CD4-positive, alpha-beta T cell treated with Interleukin-17A for 1 hour (primary cell): ENCODE results near the gene CGN.
A peak's percentile ranks its signal among the peaks of the same experiment; 100 is the strongest.

Experiments
- DNase-seq: peaks from one replicate; pipeline ENCODE4 v3.0.0-alpha.2; 2020

The CGN gene

DNA sequence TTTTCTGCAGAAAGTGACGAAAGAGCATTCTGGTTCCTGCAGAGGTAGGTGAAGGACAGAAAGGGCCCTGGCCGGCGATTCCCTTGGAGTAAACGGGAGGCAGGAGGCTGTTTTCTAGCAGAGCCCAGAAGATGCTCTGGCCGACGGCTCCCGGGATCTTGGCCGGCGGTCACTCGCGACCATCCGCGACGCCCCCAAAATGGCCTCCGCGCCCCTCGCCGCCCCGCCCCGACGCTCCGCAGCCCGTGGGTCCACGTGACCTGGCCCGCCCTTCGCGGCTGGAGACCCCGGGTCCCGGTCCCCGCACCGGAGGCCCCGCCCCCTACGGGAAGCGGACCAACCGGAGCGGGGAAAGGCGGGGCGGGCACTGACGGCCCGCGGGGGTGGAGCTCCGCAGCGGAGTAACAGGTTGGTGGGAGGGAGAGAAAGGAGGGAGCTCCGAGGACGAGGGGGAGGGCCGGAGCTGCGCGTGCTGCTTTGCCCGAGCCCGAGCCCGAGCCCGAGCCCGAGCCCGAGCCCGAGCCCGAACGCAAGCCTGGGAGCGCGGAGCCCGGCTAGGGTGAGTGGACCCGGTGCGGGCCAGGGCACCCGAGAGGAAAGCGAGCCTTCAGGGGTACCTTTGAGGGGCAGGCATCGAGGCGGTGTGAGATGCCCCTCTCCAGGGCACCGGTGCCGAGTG, at the start of gene CGN:
Gene CGN, plus strand, starts transcription at position 431 of the 679 bp plus-strand sequence. CDS start 7,133 bp downstream, outside the sequence.
- DNase-seq, result peak; percentile 93

DNA sequence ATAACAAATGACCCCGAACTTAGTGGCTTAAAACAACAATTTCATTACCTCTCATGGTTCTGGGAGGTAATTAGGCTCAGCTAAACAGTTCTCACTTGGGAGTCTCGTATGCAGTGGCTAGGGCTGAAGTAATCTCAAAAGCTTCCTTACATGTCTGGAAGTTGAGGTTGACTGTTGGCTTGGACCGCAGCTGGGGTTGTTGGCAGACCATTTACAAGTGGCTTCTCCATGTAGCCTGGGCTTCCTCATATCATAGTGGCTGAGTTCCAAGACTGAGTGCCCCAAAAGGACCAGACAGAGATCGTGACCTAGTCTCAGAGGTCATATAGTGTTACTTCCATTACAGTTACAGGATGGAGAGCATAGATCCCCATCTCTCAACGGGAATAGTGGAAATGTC, 49.5 kb upstream of the CGN start:
- no peak for DNase-seq

DNA sequence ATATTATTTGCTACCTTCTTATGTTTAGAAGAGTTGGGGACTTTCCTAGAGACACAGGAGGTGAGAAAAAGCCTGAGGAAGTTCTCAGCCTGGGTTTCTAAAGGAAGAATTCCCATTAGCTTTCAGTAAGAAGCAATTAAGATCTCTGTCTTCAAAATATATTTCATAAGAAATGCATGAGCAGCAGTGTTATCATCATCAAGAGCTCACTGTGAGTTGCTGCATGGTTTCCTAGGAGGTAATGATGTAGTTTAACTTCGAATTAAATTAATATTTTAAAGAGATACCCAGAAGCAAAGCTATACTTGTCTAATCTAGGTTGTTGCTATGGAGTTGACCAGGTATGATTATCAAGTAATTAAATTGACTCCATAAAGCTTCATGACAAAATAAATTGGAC, 46.2 kb upstream of the CGN start:
- DNase-seq, result no peak

- peak; percentile 58 for DNase-seq
These were observed 38.1 kb upstream of the CGN start for GRCh38 chr1:151472856-151473731.

DNA sequence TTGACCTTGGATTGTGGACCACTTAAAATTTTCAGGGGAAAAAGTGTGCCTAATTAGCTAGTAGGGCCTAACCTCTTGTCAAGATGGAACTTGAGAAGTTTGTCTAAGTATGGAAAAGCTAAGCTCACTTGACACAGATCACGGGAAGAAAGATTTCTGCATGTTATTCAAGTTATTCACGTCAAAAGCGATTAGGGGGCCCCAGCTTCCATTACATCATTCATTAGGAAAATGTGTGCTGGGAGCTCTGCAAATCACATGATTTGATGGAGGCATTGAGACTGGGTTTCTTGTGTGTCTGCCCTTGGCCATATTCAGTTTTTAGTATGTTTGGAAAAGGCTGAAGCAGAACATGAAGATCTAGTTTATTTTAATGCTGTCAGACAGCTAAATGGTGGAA, 36.4 kb upstream of the CGN start:
- DNase-seq, result no peak

DNA sequence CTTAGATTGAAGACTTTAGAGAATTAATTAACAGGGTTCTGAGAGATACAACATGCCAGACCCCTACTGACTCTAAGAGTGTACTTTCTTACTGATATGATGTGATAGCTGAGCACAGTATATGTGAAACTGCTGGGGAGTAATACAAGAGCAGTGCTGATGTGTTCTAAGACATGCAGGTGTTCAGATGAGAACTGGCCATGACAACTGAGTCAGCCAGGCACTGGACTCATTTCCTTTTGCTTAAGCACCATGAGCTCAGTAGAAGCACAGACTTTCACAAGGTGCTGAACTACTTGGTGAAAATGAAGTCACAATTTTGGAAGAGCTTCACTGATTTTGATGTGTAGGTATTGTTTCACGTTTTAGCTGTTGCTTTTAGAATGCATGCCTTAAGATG, 36.0 kb upstream of the CGN start:
- no peak for DNase-seq

DNA sequence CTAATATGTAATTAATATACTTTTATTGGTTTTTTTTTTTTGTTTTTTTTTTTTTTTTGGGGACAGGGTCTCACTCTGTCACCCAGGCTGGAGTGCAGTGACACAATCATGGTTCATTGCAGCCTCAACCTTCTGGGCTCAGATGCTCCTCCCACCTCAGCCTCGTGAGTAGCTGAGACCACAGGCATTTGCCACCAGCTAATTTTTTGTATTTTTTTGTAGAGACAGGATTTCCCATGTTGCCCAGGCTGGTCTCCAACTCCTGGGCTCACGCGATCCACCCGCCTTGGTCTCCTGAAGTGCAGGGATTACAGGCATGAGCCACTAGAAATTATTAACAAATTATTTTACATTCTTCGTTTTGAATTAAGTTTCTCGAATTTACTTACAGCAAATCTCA, 35.1 kb upstream of the CGN start:
- no peak for DNase-seq

- no peak for DNase-seq
These were observed 34.1 kb upstream of the CGN start for GRCh38 chr1:151477066-151477465.

DNA sequence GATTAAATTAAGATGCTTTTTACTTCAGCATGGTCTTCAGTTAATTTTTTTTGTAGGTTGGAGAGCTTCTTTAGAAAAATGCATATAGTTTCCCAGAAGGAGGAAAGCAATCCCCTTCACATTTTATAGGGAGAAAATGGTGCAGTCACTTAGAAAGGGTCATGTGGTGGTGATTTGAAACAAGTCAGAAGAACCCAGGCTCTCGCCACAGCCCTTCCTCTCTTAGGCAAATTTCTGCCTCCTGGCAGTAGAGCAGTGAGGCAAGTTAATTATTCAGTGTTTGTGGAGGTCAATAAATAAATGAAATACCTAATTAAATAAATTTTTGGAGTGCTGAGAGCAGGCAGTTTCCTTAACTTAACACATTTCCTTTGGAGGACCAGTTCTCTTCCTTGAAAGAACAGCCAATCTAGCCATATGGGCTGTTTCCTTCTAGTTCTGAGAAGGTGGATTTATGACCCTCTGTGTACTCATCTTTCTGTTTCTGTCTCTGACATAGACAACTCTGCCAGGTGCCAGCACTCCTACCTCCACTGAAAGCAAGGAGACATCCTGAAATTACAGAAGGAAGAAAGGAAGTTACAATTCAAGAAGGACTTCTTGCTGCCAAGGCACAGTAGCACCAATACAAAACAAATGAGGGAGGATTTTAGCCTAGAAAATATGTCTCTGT, 32.9 kb upstream of the CGN start:
- DNase-seq, result no peak

- no peak for DNase-seq
These were observed 32.3 kb upstream of the CGN start for GRCh38 chr1:151478923-151479322.

GRCh38 chr1:151479462-151479861, 31.7 kb upstream of the CGN start:
- DNase-seq, result no peak

DNA sequence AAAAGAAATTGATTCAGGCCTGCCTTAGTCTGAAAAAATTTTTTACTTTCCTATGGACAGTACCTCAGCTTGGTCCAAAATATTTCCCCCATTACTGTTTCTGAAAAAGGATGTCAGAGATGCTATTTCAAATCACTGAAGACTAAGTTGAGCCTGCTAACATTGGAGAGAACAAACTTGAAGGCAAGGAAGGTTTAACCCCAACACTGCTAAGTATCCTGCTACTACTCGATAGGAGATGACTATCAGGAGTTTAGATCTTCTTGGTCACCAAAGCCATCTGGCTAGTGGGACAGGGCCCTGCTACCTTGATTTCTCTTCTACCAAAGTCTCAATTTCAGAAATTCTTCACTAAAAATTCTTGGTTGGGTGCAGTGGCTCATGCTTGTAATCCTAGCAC, 29.2 kb upstream of the CGN start:
- no peak for DNase-seq

DNA sequence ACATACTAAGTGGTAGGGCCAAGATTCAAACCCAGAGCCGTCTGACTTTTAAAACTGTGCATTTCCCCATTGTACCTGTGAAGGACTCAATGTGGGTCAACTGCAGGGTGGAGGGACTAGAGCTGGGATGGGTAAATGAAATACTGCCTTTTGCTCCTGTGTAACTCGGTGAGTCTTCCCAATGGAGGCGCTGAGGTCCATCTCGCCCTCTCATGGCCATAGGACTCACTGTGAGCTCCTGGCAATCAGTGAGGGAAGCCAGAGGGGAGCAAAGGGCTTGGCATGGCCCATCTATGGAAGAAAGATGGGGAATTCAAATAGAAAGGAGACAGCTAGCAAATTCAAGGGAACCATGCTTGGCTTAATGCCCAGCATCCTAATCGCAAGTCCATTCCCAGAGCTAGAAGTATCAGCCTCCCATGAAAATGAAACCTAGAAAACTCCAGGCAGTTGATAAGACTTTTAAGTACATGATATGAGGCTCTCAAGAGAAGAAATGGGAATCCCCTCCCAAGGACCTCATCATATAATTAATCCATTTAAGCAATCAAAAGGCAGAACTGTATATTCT, 25.4 kb upstream of the CGN start:
- DNase-seq, result no peak

DNA sequence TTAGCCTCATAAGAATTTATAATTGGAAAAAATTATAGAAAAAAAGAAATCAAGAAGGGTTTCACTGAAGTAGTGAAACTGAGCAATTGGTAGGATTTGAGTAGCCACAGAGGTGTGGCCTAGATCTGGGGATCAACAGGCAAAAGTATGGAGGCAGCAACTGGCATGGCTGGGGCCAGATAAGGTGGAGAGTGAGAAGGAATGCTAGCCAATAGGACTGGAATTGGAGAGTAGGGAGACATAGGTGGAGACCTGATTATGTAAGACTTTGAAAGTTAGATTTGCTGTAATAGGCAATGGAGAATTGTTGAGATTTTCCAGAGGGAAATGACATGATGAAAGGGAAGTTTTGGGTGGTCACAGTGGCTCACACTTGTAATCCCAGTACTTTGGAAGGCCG, 24.6 kb upstream of the CGN start:
- DNase-seq, result no peak

- no peak for DNase-seq
These were observed 19.5 kb upstream of the CGN start for GRCh38 chr1:151491641-151492040.

GRCh38 chr1:151492120-151492519, 19.1 kb upstream of the CGN start:
- no peak for DNase-seq

DNA sequence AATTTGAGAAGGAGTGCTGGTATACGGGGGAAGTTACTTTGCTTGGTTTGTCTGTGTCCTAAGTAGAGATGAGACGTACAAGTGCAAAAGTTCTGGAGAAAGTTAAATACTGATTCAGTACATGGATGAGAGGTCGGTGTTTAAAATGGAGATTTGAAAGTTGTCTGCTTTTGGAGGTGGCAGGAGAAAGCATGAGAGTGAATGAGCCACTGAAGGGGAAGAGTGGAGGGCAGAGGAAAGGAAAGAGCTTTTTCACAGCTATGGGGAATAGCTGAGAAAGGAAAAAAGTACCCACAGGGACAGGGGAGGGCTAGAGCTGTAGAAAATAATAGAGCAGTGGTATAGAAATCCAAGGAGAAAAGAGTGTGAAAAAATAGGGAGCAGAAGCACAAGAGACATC, 18.1 kb upstream of the CGN start:
- DNase-seq, result no peak

- DNase-seq, result no peak
These were observed 16.4 kb upstream of the CGN start for GRCh38 chr1:151494741-151495281.

DNA sequence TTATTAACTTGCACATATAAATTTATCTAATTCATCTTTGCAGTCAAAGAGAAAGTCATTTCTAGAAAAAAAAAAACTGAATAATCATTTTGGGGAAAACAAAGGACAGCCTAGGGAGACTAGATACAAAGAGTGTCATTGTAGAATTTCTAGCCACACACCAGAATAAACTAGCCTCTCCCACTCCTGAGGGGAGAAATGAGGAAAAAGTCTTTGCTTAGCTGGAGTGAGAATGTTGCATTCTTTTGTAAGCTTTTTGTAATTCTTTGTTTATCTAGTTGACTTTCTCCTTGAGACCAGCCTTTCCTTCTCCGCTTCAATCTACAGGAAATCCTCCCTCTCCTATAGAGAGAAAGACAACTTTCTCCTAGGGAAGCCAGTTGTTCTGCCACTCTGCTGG, 15.9 kb upstream of the CGN start:
- no peak for DNase-seq

- no peak for DNase-seq
These were observed 11.8 kb upstream of the CGN start for GRCh38 chr1:151499365-151499764.

DNA sequence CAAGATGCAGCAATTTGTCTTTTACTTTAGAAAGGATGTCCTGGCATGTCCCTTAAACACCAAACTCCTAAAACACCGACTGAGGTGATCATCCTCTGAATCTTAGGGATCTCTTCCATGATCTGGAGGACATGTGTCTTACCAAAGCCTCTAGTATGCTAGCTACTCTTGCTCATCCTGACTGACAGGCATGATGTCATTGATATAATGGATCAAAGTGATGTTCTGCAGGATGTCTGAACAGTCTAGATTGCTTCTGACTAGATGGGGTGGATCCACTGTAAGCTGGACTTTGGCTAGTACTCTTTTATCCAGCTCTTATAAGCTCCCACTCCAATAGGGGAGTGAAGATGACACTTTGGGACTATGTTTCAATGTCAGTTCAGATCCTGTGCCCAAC, 11.3 kb upstream of the CGN start:
- DNase-seq, result no peak

GRCh38 chr1:151501474-151501873, 9.7 kb upstream of the CGN start:
- no peak for DNase-seq

GRCh38 chr1:151502035-151502700, 9.0 kb upstream of the CGN start:
- DNase-seq, result no peak
